H9 (cell line): ENCODE measurements around the gene EXOC3. TPM values are rescaled to one million over a fixed set of nuclear protein-coding genes. Genes with fewer than 3 reads are reported as not detected.

Experiments used
- DNase-seq: peaks from one replicate; pipeline ENCODE4 v3.0.0-alpha.2; 2017
- H2AFZ ChIP-seq: one replicate; pipeline ENCODE4 v1.6.1; 2013; ENCODE audit warnings: mild to moderate bottlenecking, low read length, control low read depth, moderate library complexity
- H2AK5ac ChIP-seq: 2 replicates; pipeline ENCODE4 v1.6.1; 2013; ENCODE audit warnings: low read length, control low read depth, mixed read lengths; ENCODE audit not compliant: insufficient read length
- H2BK120ac ChIP-seq: one replicate; pipeline ENCODE4 v1.6.1; 2013; ENCODE audit warnings: low read depth, mild to moderate bottlenecking, low read length, control low read depth, inconsistent platforms; ENCODE audit not compliant: poor library complexity, severe bottlenecking
- H2BK12ac ChIP-seq: 2 replicates; pipeline ENCODE4 v1.6.1; 2013; ENCODE audit warnings: low read length, control low read depth, mixed read lengths, low read depth; ENCODE audit not compliant: insufficient read length
- H2BK15ac ChIP-seq: 2 replicates; pipeline ENCODE4 v1.6.1; 2013; ENCODE audit warnings: low read depth, low read length, control low read depth
- H2BK20ac ChIP-seq: one replicate; pipeline ENCODE4 v1.6.1; 2013; ENCODE audit warnings: low read depth, mild to moderate bottlenecking, low read length, control low read depth, inconsistent platforms; ENCODE audit not compliant: poor library complexity, severe bottlenecking
- H2BK5ac ChIP-seq: 2 replicates; pipeline ENCODE4 v1.6.1; 2013; ENCODE audit warnings: low read length, control low read depth, mixed read lengths; ENCODE audit not compliant: insufficient read length
- H3K14ac ChIP-seq: 2 replicates; pipeline ENCODE4 v1.6.1; 2013; ENCODE audit warnings: low read length, control low read depth; ENCODE audit not compliant: insufficient read depth
- H3K18ac ChIP-seq: 2 replicates; pipeline ENCODE4 v1.6.1; 2013; ENCODE audit warnings: low read depth, mild to moderate bottlenecking, mixed read lengths, low read length, control low read depth; ENCODE audit not compliant: insufficient read length
- H3K23ac ChIP-seq: 2 replicates; pipeline ENCODE4 v1.6.1; 2013; ENCODE audit warnings: low read length, control low read depth, mixed read lengths, low read depth; ENCODE audit not compliant: insufficient read length
- H3K23me2 ChIP-seq: 2 replicates; pipeline ENCODE4 v1.6.1; 2013; ENCODE audit warnings: low read depth, mild to moderate bottlenecking, mixed read lengths, low read length, control low read depth; ENCODE audit not compliant: insufficient read length, poor library complexity, severe bottlenecking
- H3K27ac ChIP-seq: 2 replicates; pipeline ENCODE4 v1.5.1; 2013; ENCODE audit warnings: low read length, control low read depth, mixed read lengths, low read depth; ENCODE audit not compliant: insufficient read length
- H3K27me3 ChIP-seq: 2 replicates; pipeline ENCODE4 v1.6.1; 2013; ENCODE audit warnings: low read length, control low read depth, inconsistent platforms; ENCODE audit not compliant: insufficient read depth
- H3K4ac ChIP-seq: 2 replicates; pipeline ENCODE4 v1.6.1; 2013; ENCODE audit warnings: low read depth, mild to moderate bottlenecking, control low read depth, inconsistent platforms, low read length, moderate library complexity
- H3K4me1 ChIP-seq: 2 replicates; pipeline ENCODE4 v1.6.1; 2013; ENCODE audit warnings: low read length, control low read depth, inconsistent platforms; ENCODE audit not compliant: insufficient read depth
- H3K4me2 ChIP-seq: 2 replicates; pipeline ENCODE4 v1.6.1; 2013; ENCODE audit warnings: low read length, control low read depth, mixed read lengths; ENCODE audit not compliant: insufficient read length, insufficient read depth
- H3K56ac ChIP-seq: 2 replicates; pipeline ENCODE4 v1.6.1; 2013; ENCODE audit warnings: low read depth, mild to moderate bottlenecking, mixed read lengths, low read length, control low read depth; ENCODE audit not compliant: insufficient read length
- H3K79me1 ChIP-seq: 2 replicates; pipeline ENCODE4 v1.6.1; 2013; ENCODE audit warnings: low read depth, mild to moderate bottlenecking, moderate library complexity, low read length, control low read depth, inconsistent platforms; ENCODE audit not compliant: insufficient read depth, poor library complexity, severe bottlenecking
- H3K79me2 ChIP-seq: 2 replicates; pipeline ENCODE4 v1.6.1; 2013; ENCODE audit warnings: low read length, control low read depth, inconsistent platforms; ENCODE audit not compliant: insufficient read depth
- H3K9ac ChIP-seq: 2 replicates; pipeline ENCODE4 v1.6.1; 2013; ENCODE audit warnings: low read length, control low read depth, mixed read lengths; ENCODE audit not compliant: insufficient read length; ENCODE audit errors: extremely low read depth
- H3K9me3 ChIP-seq: one replicate; pipeline ENCODE4 v1.6.1; 2013; ENCODE audit warnings: low read depth, low read length, inconsistent platforms; ENCODE audit not compliant: control insufficient read depth
- H3T11ph ChIP-seq: one replicate; pipeline ENCODE4 v1.6.1; 2013; ENCODE audit warnings: mild to moderate bottlenecking, low read length, control low read depth, inconsistent platforms
- H4K20me1 ChIP-seq: one replicate; pipeline ENCODE4 v1.6.1; 2013; ENCODE audit not compliant: control insufficient read depth, insufficient read length, insufficient read depth
- H4K5ac ChIP-seq: 2 replicates; pipeline ENCODE4 v1.6.1; 2013; ENCODE audit warnings: low read depth, mild to moderate bottlenecking, mixed read lengths, low read length, control low read depth; ENCODE audit not compliant: insufficient read length
- H4K8ac ChIP-seq: replicated peaks from 2 replicates; pipeline ENCODE4 v1.6.1; 2013; ENCODE audit warnings: low read length, control low read depth, mixed read lengths, low read depth; ENCODE audit not compliant: insufficient read length
- H4K91ac ChIP-seq: 2 replicates; pipeline ENCODE4 v1.6.1; 2013; ENCODE audit warnings: low read depth, mild to moderate bottlenecking, moderate library complexity, mixed read lengths, low read length, control low read depth; ENCODE audit not compliant: insufficient read length
- H3K27ac Mint-ChIP-seq, 3 experiments: 2 replicates in 2 of 3; 3 replicates in 1 of 3; pipeline ENCODE4 v1.8.0; 2020 to 2021; ENCODE audit warnings: mixed read lengths in 3 of 3, mild to moderate bottlenecking in 1 of 3, moderate library complexity in 1 of 3
- H3K27me3 Mint-ChIP-seq: 2 replicates; pipeline ENCODE4 v1.8.0; 2021; ENCODE audit warnings: low read depth, mild to moderate bottlenecking, moderate library complexity, mixed read lengths
- H3K36me3 Mint-ChIP-seq, 3 experiments: 2 replicates in 2 of 3; 3 replicates in 1 of 3; pipeline ENCODE4 v1.8.0; 2020 to 2021; ENCODE audit warnings: low read depth in 3 of 3, mixed read lengths in 3 of 3; ENCODE audit not compliant: insufficient read depth in 1 of 3
- H3K4me1 Mint-ChIP-seq, 2 experiments: 2 replicates each; pipeline ENCODE4 v1.8.0; 2020; ENCODE audit warnings: mixed read lengths in 2 of 2
- H3K4me3 Mint-ChIP-seq, 2 experiments: 2 replicates in 1 of 2; 3 replicates in 1 of 2; pipeline ENCODE4 v1.8.0; 2020 to 2021; ENCODE audit warnings: mild to moderate bottlenecking in 2 of 2, mixed read lengths in 2 of 2, moderate library complexity in 1 of 2
- H3K9me3 Mint-ChIP-seq, 2 experiments: 2 replicates in 1 of 2; 3 replicates in 1 of 2; pipeline ENCODE4 v1.8.0; 2020; ENCODE audit warnings: mild to moderate bottlenecking in 2 of 2, mixed read lengths in 2 of 2, moderate library complexity in 1 of 2
- WGBS: extraction: QIAGEN DNeasy Blood & Tissue Kit; methylation state at CpG from one replicate; pipeline ENCODE4 v1.1.7; 2013; ENCODE audit warnings: missing lambda C conversion rate, low lambda C conversion rate, mixed read lengths; ENCODE audit not compliant: insufficient read length; ENCODE audit errors: extremely low coverage; 5-methylcytosine and 5-hydroxymethylcytosine counted together
- total RNA-seq: library from RNA; stranded (reverse); gene quantifications from 2 replicates; pipeline ENCODE4 v1.2.1, GENCODE V29; 2021
- TF ChIP-seq, protein P1 (sequence below): fragments of 200-600 bp; sonication (generic); conservative IDR thresholded peaks from 3 replicates; pipeline ENCODE4 v1.8.0; 2021; ENCODE audit warnings: antibody characterized with exemption, mild to moderate bottlenecking

The EXOC3 gene
- total RNA-seq, 1 experiment from 2014 or later, result 36.7 TPM

DNA sequence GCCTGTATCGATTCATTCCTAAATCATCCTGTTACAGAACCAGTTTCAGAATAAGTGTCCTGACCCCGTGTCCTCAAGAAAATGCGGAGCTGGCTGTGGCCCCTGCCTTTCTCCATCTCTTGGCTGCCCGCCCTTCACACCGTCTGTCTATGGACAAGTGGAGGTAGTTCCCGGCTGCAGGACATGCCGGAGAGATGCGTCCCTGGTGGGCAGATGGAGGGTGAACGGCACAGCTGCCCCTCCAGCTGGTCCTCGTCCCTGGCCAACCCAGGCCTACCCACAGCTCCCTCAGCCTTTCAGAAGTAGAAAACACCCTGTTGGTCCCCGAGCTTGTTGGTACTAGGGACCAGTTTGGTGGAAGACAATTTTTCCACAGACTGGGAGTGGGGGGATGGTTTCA lies 14.8 kb upstream of the EXOC3 start:
- Mint-ChIP-seq H3K4me1 (peaks cover 3 to 7% of the 10 kb centered on the region in 2 experiments; a peak in 3 of 4 replicates), H3K9me3 (peaks cover 6 to 8% of the 10 kb centered on the region in 2 experiments; a peak in 2 of 5 replicates), H3K27me3 (peaks cover 8% of the 10 kb centered on the region), H3K27ac (no peak overlapping the region), H3K36me3 (peaks cover 0 to 4% (median 0%) of the 10 kb centered on the region in 3 experiments; a peak in 3 of 7 replicates), H3K4me3 (no peak overlapping the region)
- no peak overlapping the region for H4K91ac ChIP-seq
- no peak overlapping the region for H4K5ac ChIP-seq
- H2BK120ac ChIP-seq, result no peak overlapping the region
- H3K27me3 ChIP-seq, result no peaks in the 10 kb centered on the region
- no peak overlapping the region for H4K8ac ChIP-seq
- DNase-seq, result no peak
- no peak overlapping the region for H3K27ac ChIP-seq
- H3K9me3 ChIP-seq, result no peaks in the 10 kb centered on the region
- H2BK20ac ChIP-seq, result no peak overlapping the region
- WGBS, result no CpG with 5 or more reads among the region's 11 CpGs
- no peaks in the 10 kb centered on the region for H3K79me1 ChIP-seq
- no peak overlapping the region for H3K4me2 ChIP-seq
- H3K14ac ChIP-seq, result no peak overlapping the region
- H3K4me1 ChIP-seq, result no peaks in the 10 kb centered on the region
- no peak overlapping the region for H2BK5ac ChIP-seq
- H3K23me2 ChIP-seq, result no peaks in the 10 kb centered on the region
- H3K23ac ChIP-seq, result no peak overlapping the region
- TF ChIP-seq, protein P1, sequence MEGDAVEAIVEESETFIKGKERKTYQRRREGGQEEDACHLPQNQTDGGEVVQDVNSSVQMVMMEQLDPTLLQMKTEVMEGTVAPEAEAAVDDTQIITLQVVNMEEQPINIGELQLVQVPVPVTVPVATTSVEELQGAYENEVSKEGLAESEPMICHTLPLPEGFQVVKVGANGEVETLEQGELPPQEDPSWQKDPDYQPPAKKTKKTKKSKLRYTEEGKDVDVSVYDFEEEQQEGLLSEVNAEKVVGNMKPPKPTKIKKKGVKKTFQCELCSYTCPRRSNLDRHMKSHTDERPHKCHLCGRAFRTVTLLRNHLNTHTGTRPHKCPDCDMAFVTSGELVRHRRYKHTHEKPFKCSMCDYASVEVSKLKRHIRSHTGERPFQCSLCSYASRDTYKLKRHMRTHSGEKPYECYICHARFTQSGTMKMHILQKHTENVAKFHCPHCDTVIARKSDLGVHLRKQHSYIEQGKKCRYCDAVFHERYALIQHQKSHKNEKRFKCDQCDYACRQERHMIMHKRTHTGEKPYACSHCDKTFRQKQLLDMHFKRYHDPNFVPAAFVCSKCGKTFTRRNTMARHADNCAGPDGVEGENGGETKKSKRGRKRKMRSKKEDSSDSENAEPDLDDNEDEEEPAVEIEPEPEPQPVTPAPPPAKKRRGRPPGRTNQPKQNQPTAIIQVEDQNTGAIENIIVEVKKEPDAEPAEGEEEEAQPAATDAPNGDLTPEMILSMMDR, result no peak
- no peak overlapping the region for H3K9ac ChIP-seq
- no peaks in the 10 kb centered on the region for H4K20me1 ChIP-seq
- H2AK5ac ChIP-seq, result no peak overlapping the region
- H3K4ac ChIP-seq, result no peak overlapping the region
- no peaks in the 10 kb centered on the region for H3K79me2 ChIP-seq
- no peak overlapping the region for H3K18ac ChIP-seq
- no peak overlapping the region for H2BK12ac ChIP-seq
- H3K56ac ChIP-seq, result no peak overlapping the region
- no peak overlapping the region for H2AFZ ChIP-seq
- no peak overlapping the region for H2BK15ac ChIP-seq
- H3T11ph ChIP-seq, result no peak overlapping the region
